ENCODE measurements around the gene KCNMB4.

GRCh38 chr12:70459786-70460185, 93.7 kb downstream of the KCNMB4 start:
- no peak for TF ChIP-seq RAD21 (IDR thresholded peaks at IDR 0.05; ENCODE audit: low read depth)
- no peak for TF ChIP-seq EP300 (IDR thresholded peaks at IDR 0.05; ENCODE audit: borderline replicate concordance)
- no peak for TF ChIP-seq REST (IDR thresholded peaks at IDR 0.05; ENCODE audit: low read depth)
- TF ChIP-seq TCF12 (IDR thresholded peaks at IDR 0.05; ENCODE audit: low read depth): no peak
- no peak for TF ChIP-seq CREB1 (IDR thresholded peaks at IDR 0.05; ENCODE audit: low read depth)
- no peak for TF ChIP-seq CEBPB (IDR thresholded peaks at IDR 0.05)
- TF ChIP-seq NFIC (IDR thresholded peaks at IDR 0.05): no peak
- no peak for TF ChIP-seq ZBTB7A (IDR thresholded peaks at IDR 0.05; ENCODE audit: low read depth)
- TF ChIP-seq YY1 (IDR thresholded peaks at IDR 0.05; ENCODE audit: low read depth): no peak
- no peak for TF ChIP-seq TAF1 (IDR thresholded peaks at IDR 0.05; ENCODE audit: low read depth)
- no peak for TF ChIP-seq TEAD4 (IDR thresholded peaks at IDR 0.05)
- no peak for TF ChIP-seq USF1 (IDR thresholded peaks at IDR 0.05)

Measured in Ishikawa (cell line).